Ovary (tissue), 9 donors: ENCODE results near the gene CD79B. TPM values are rescaled to one million over a fixed set of nuclear protein-coding genes. Genes with fewer than 3 reads are reported as not detected.
"Not testable (repeated sequence)": the region's sequence is repeated elsewhere in the genome, so short reads cannot be mapped to it uniquely, and the experiment has no call there.

Experiments used
- DNase-seq, 5 donors: peaks; one replicate each; pipeline ENCODE4 v3.0.0-alpha.2; 2019 to 2020
- H3K27ac ChIP-seq, 2 donors: fragments of 200-600 bp; one replicate each; pipeline versions ENCODE4 v1.5.1 to v1.8.0; 2019 to 2022
- H3K27me3 ChIP-seq: fragments of 200-600 bp; one replicate; pipeline ENCODE4 v1.8.0; 2022
- H3K36me3 ChIP-seq: fragments of 200-600 bp; sonication (generic); one replicate; pipeline ENCODE4 v1.5.1; 2019
- H3K4me1 ChIP-seq: one replicate; pipeline ENCODE4 v1.8.1; 2013; ENCODE audit warnings: mild to moderate bottlenecking, moderate library complexity; ENCODE audit not compliant: insufficient read depth
- H3K4me3 ChIP-seq: fragments of 200-600 bp; sonication (generic); one replicate; pipeline ENCODE4 v1.5.1; 2017
- H3K9me3 ChIP-seq, 2 donors: fragments of 200-600 bp in 1 of 2; sonication (generic) in 1 of 2; one replicate each; pipeline versions ENCODE4 v1.5.1 to v1.8.1; 2013 to 2019; ENCODE audit warnings: mild to moderate bottlenecking in 1 of 2, moderate library complexity in 1 of 2
- CTCF ChIP-seq, 3 donors: fragments of 450-650 bp in 2 of 3; fragments of 200-600 bp in 1 of 3; IDR thresholded peaks; one replicate each; pipeline versions ENCODE4 v1.5.1 to v1.8.0; 2016 to 2022; ENCODE audit warnings: antibody characterized with exemption in 3 of 3, mild to moderate bottlenecking in 1 of 3
- EP300 ChIP-seq: sonication (generic); formaldehyde crosslinking; IDR thresholded peaks from one replicate; pipeline ENCODE4 v1.6.1; 2017; ENCODE audit warnings: antibody characterized with exemption
- POLR2A ChIP-seq: fragments of 450-650 bp; IDR thresholded peaks from one replicate; pipeline ENCODE4 v1.6.1; 2017; ENCODE audit warnings: antibody characterized with exemption, mild to moderate bottlenecking, moderate library complexity
- WGBS, 3 donors: extraction: QIAGEN DNeasy Blood & Tissue Kit in 1 of 3; methylation state at CpG; one replicate each; pipeline versions ENCODE4 v1.1.5 to v1.1.7; 2013 to 2017; 5-methylcytosine and 5-hydroxymethylcytosine counted together
- intact Hi-C, 4 donors: fragments of 100-400 bp; cut with DNase I; formaldehyde crosslinking; loops; one replicate each; pipeline versions ENCODE4 v1.11.0 to v1.15.1; 2022 to 2023
- polyA plus RNA-seq, 2 donors: library from polyadenylated mRNA; stranded (reverse); fragments of 200-250 nt in 1 of 2; fragments of 350-450 nt in 1 of 2; fragmentation: Illumina TruSeq in 1 of 2; extraction: RNeasy Lipid Tissue Mini Kit (QIAGEN cat#74804) in 1 of 2; gene quantifications; one replicate each; pipeline ENCODE4 v1.2.3, GENCODE V29; 2013 to 2014
- small RNA-seq: library from RNA; depleted of rRNA; stranded (forward); fragments of <200 nt; gene quantifications from one replicate; pipeline ENCODE3, GENCODE V24; 2016
- total RNA-seq, 7 donors: library from RNA; depleted of rRNA in 2 of 7; stranded (reverse); fragments of >200 nt in 2 of 7; fragmentation: NEBNext Ultra II Directional in 3 of 7; extraction: Animal tissue kit (Norgen Biotek cat#: 25700) in 3 of 7; gene quantifications; one replicate each; pipeline versions ENCODE4 v1.1.0 to v1.2.4, GENCODE V29; 2016 to 2023
- donor health status: DM: no; HTN: no; CAD: no; lungs with moderate emphysema.
- donor health status: DM: no; HTN: no; CAD: no.
- donor health status: Bipolar disorder and iron deficiency.
- donor health status: DM: yes; HTN: yes; CAD: no.
- donor health status: DM: no; HTN: no; CAD: no.
- donor health status: DM: yes; HTN: yes; CAD: no.

Gene CD79B
- total and polyA plus RNA-seq, 9 donors, result 0.48 to 2.0 (median 0.92) TPM

GRCh38 chr17:63881935-63882601 is 50.1 kb downstream of the CD79B start, which contains the start of gene GH2:
Gene GH2 (minus strand): TSS chr17:63881944. CDS start chr17:63881801, 143 bp downstream.
- Histone ChIP-seq H3K9me3 (no peaks in the 10 kb centered on the region), H3K4me3 (no peak within 1 kb of the TSS), H3K27ac (no peak within 1 kb of the TSS), H3K27me3 (no peaks in the 10 kb centered on the region), H3K36me3 (no peaks in the 10 kb centered on the region), H3K4me1 (no peaks in the 10 kb centered on the region)
- 28 to 34% (median 29%) methylated on average over 15 of the region's 15 CpGs for WGBS, 3 donors
- peak in 4 of 5 donors; percentile 25 to 58 (median 44) for DNase-seq
- intact Hi-C loops, result no loop called here
- TF ChIP-seq EP300 (no peak), CTCF (IDR thresholded peaks at IDR 0.05) (peak in 2 of 3 donors; percentile 8 to 43), POLR2A (no peak)

GRCh38 chr17:63881337-63881736 is 50.8 kb downstream of the CD79B start:
- H3K36me3 ChIP-seq, DNase-seq, intact Hi-C loops, H3K27me3 ChIP-seq, H3K9me3 ChIP-seq, H3K4me1 ChIP-seq, H3K4me3 ChIP-seq, H3K27ac ChIP-seq: not testable (repeated sequence)
- 60 to 76% (median 63%) methylated on average over 11 of the region's 11 CpGs for WGBS, 3 donors

- WGBS, 3 donors, result 81 to 88% (median 85%) methylated on average over 12 of the region's 12 CpGs
- intact Hi-C loops, result no loop called here
Observed at GRCh38 chr17:63880706-63881105, 51.4 kb downstream of the CD79B start.

More at GRCh38 chr17:63880706-63881105, 51.4 kb downstream of the CD79B start:
- H3K36me3 ChIP-seq, result no peaks in the 10 kb centered on the region
- H3K27ac ChIP-seq, result no peak overlapping the region
- DNase-seq, result no peak
- no peak for TF ChIP-seq POLR2A
- TF ChIP-seq CTCF (IDR thresholded peaks at IDR 0.05), result no peak
- no peak for TF ChIP-seq EP300
- H3K4me3 ChIP-seq, result no peak overlapping the region
- H3K9me3 ChIP-seq, result no peaks in the 10 kb centered on the region
- no peaks in the 10 kb centered on the region for H3K27me3 ChIP-seq
- H3K4me1 ChIP-seq, result no peaks in the 10 kb centered on the region

Small RNA genes lying within 50 kb of the gene (small RNA-seq; reads per million reads assigned to genes)
- not detected for gene AC040958.1
- not detected for gene AC127029.1
- gene GH1, result not detected

Other genes with a start within 250 kb of the CD79B start
- 10 to 100 TPM in 4 of 7 donors, 1 to 10 TPM in 3; 2.6 to 13.2 (median 10.2) TPM for gene LIMD2, start 232.2 kb downstream of the CD79B start, total RNA-seq
- gene LIMD2, start 232.2 kb downstream of the CD79B start, polyA plus RNA-seq, result 1 to 10 TPM; 1.5 to 9.0 TPM
- 10 to 100 TPM; 26.8 to 40.2 (median 34.4) TPM for gene STRADA, start 190.5 kb downstream of the CD79B start, total RNA-seq
- 10 to 100 TPM; 21.8 to 46.2 TPM for gene STRADA, start 190.5 kb downstream of the CD79B start, polyA plus RNA-seq
- gene CCDC47, start 158.7 kb downstream of the CD79B start, total RNA-seq, result 10 to 100 TPM; 31.1 to 72.0 (median 63.2) TPM
- 10 to 100 TPM; 32.6 to 83.6 TPM for gene CCDC47, start 158.7 kb downstream of the CD79B start, polyA plus RNA-seq
- gene DDX42, start 158.2 kb downstream of the CD79B start, total RNA-seq, result 100 to 1,000 TPM in 4 of 7 donors, 10 to 100 TPM in 3; 72.5 to 137 (median 104) TPM
- gene DDX42, start 158.2 kb downstream of the CD79B start, polyA plus RNA-seq, result 100 to 1,000 TPM in 1 of 2 donors, 10 to 100 TPM in 1; 74.4 to 138 TPM
- 100 to 1,000 TPM in 2 of 7 donors, 10 to 100 TPM in 5; 36.4 to 111 (median 83.8) TPM for gene PSMC5, start 104.9 kb downstream of the CD79B start, total RNA-seq
- gene PSMC5, start 104.9 kb downstream of the CD79B start, polyA plus RNA-seq, result 100 to 1,000 TPM in 1 of 2 donors, 10 to 100 TPM in 1; 96.2 to 155 TPM
- gene FTSJ3, start 104.7 kb downstream of the CD79B start, total RNA-seq, result 10 to 100 TPM; 26.1 to 46.5 (median 34.7) TPM
- 10 to 100 TPM; 21.3 to 47.0 TPM for gene FTSJ3, start 104.7 kb downstream of the CD79B start, polyA plus RNA-seq
- gene SMARCD2, start 89.6 kb downstream of the CD79B start, total RNA-seq, result 100 to 1,000 TPM in 1 of 7 donors, 10 to 100 TPM in 6; 46.2 to 117 (median 72.9) TPM
- 10 to 100 TPM; 47.9 to 52.7 TPM for gene SMARCD2, start 89.6 kb downstream of the CD79B start, polyA plus RNA-seq
- not detected for gene CSH2, start 58.7 kb downstream of the CD79B start, total RNA-seq
- not detected for gene CSH2, start 58.7 kb downstream of the CD79B start, polyA plus RNA-seq
- not detected for gene GH2, start 50.4 kb downstream of the CD79B start, total RNA-seq
- gene GH2, start 50.4 kb downstream of the CD79B start, polyA plus RNA-seq, result not detected
- not detected for gene CSH1, start 35.8 kb downstream of the CD79B start, total RNA-seq
- gene CSH1, start 35.8 kb downstream of the CD79B start, polyA plus RNA-seq, result not detected
- gene CSHL1, start 21.1 kb downstream of the CD79B start, total RNA-seq, result not detected
- not detected for gene CSHL1, start 21.1 kb downstream of the CD79B start, polyA plus RNA-seq
- not detected for gene GH1, start 13.5 kb downstream of the CD79B start, total RNA-seq
- gene GH1, start 13.5 kb downstream of the CD79B start, polyA plus RNA-seq, result not detected
- gene SCN4A, start 40.6 kb upstream of the CD79B start, total RNA-seq, result 1 to 10 TPM in 1 of 7 donors, under 1 TPM in 5, not detected in 1; 0.27 to 2.5 (median 0.60) TPM
- gene SCN4A, start 40.6 kb upstream of the CD79B start, polyA plus RNA-seq, result under 1 TPM; 0.67 to 0.75 TPM
- gene PRR29, start 66.0 kb upstream of the CD79B start, total RNA-seq, result 10 to 100 TPM in 1 of 7 donors, 1 to 10 TPM in 4, under 1 TPM in 1, not detected in 1; 0.20 to 58.5 (median 2.1) TPM
- under 1 TPM; 0.05 to 0.45 TPM for gene PRR29, start 66.0 kb upstream of the CD79B start, polyA plus RNA-seq
- 10 to 100 TPM in 5 of 7 donors, 1 to 10 TPM in 2; 6.8 to 29.0 (median 17.4) TPM for gene ICAM2, start 88.3 kb upstream of the CD79B start, total RNA-seq
- 10 to 100 TPM; 25.1 to 34.2 TPM for gene ICAM2, start 88.3 kb upstream of the CD79B start, polyA plus RNA-seq
- gene ERN1, start 197.8 kb upstream of the CD79B start, total RNA-seq, result 10 to 100 TPM; 19.6 to 73.4 (median 34.8) TPM
- gene ERN1, start 197.8 kb upstream of the CD79B start, polyA plus RNA-seq, result 10 to 100 TPM in 1 of 2 donors, 1 to 10 TPM in 1; 8.1 to 12.9 TPM